Coronary artery (tissue), 2 donors: ENCODE measurements around the gene ZNF469.

ENCODE experiments used
- DNase-seq: peaks from one replicate; pipeline ENCODE4 v3.0.0-alpha.2; 2017; ENCODE audit warnings: low spot score
- H3K27ac ChIP-seq, 2 donors: fragments of 200-600 bp; sonication (generic); one replicate each; pipeline ENCODE4 v1.5.1; 2016 to 2019
- H3K4me3 ChIP-seq: fragments of 200-600 bp; sonication (generic); 2 replicates; pipeline ENCODE4 v1.5.1; 2016; ENCODE audit warnings: mild to moderate bottlenecking, moderate library complexity
- CTCF ChIP-seq: fragments of 200-600 bp; sonication (generic); IDR thresholded peaks from one replicate; pipeline ENCODE4 v1.5.1; 2019; ENCODE audit warnings: antibody characterized with exemption

ZNF469 gene

GRCh38 chr16:88424587-88425235 lies 42.0 kb downstream of the ZNF469 start:
- no peak for DNase-seq
- Histone ChIP-seq H3K4me3 (no peak overlapping the region), H3K27ac (no peak overlapping the region)
- no peak for TF ChIP-seq CTCF

GRCh38 chr16:88426018-88426417 lies 43.3 kb downstream of the ZNF469 start:
- no peak overlapping the region for H3K27ac ChIP-seq
- no peak overlapping the region for H3K4me3 ChIP-seq
- no peak for DNase-seq
- TF ChIP-seq CTCF = no peak

GRCh38 chr16:88427376-88427775 lies 44.6 kb downstream of the ZNF469 start:
- Histone ChIP-seq H3K4me3 (no peak overlapping the region), H3K27ac (no peak overlapping the region)
- TF ChIP-seq CTCF = no peak
- no peak for DNase-seq

GRCh38 chr16:88428156-88428555 lies 45.4 kb downstream of the ZNF469 start:
- Histone ChIP-seq H3K4me3 (no peak overlapping the region), H3K27ac (no peak overlapping the region)
- no peak for DNase-seq
- TF ChIP-seq CTCF = no peak

GRCh38 chr16:88428616-88429386 lies 46.0 kb downstream of the ZNF469 start:
- TF ChIP-seq CTCF = no peak
- DNase-seq = no peak
- Histone ChIP-seq H3K4me3 (no peak overlapping the region), H3K27ac (no peak overlapping the region)

- Histone ChIP-seq H3K4me3 (peak overlapping the region; percentile 65), H3K27ac (peak overlapping the region in 1 of 2 donors; percentile 35)
- no peak for DNase-seq
- TF ChIP-seq CTCF = no peak
Measured at GRCh38 chr16:88429387-88430184, 46.8 kb downstream of the ZNF469 start.
